ENCODE data around the gene CLEC4E. TPM values are rescaled to one million over a fixed set of nuclear protein-coding genes. Genes with fewer than 3 reads are reported as not detected.

CLEC4E gene
- total and polyA plus RNA-seq, 2 of the 4 experiments (the other 2 are of a cell fraction) = not detected

GRCh38 chr12:8508223-8508622 is 32.5 kb downstream of the CLEC4E start:
- Histone ChIP-seq H3K4me2 (ENCODE audit: low read depth, low read length) (no peak overlapping the region), H3K23ac (ENCODE audit: low read depth, low read length) (no peak overlapping the region), H2BK120ac (ENCODE audit: low read depth, low read length) (no peak overlapping the region), H3K36me3 (ENCODE audit: control insufficient read depth, insufficient read depth, low read length) (no peaks in the 10 kb centered on the region), H3K27ac (ENCODE audit: insufficient read depth, low read length) (no peak overlapping the region), H4K20me1 (ENCODE audit: insufficient read depth, low read length) (no peaks in the 10 kb centered on the region), H3K27me3 (ENCODE audit: control insufficient read depth, insufficient read depth, low read length) (no peaks in the 10 kb centered on the region), H3K79me1 (ENCODE audit: low read depth in 1 of 2, low read length in 2 of 2) (no peaks in the 10 kb centered on the region), H3K18ac (ENCODE audit: low read depth, low read length) (no peak overlapping the region), H3K4ac (ENCODE audit: low read depth, low read length) (no peak overlapping the region), H3K14ac (replicated peaks; ENCODE audit: low read depth, low read length) (no peak overlapping the region), H4K5ac (ENCODE audit: low read depth, low read length) (no peak overlapping the region), H2AK9ac (replicated peaks; ENCODE audit: low read depth, low read length, poor library complexity) (no peak overlapping the region), H3K4me1 (ENCODE audit: control insufficient read depth, insufficient read depth, low read length) (no peaks in the 10 kb centered on the region), H2AFZ (replicated peaks; ENCODE audit: low read length, poor library complexity) (no peak overlapping the region), H3K4me3 (ENCODE audit: insufficient read depth, low read depth, low read length) (no peak overlapping the region), H2BK5ac (ENCODE audit: low read depth, low read length, poor library complexity, severe bottlenecking) (no peak overlapping the region), H3K9me1 (ENCODE audit: insufficient read depth, low read length) (no peaks in the 10 kb centered on the region), H3K9me3 (ENCODE audit: control insufficient read depth, insufficient read depth, low read length) (no peaks in the 10 kb centered on the region), H3K9ac (ENCODE audit: low read depth, low read length) (no peak overlapping the region), H4K91ac (ENCODE audit: insufficient read depth, low read depth, low read length) (no peak overlapping the region), H2BK20ac (ENCODE audit: low read depth, low read length) (no peak overlapping the region), H4K8ac (ENCODE audit: low read depth in 2 of 2, low read length in 2 of 2) (no peak overlapping the region), H2BK15ac (ENCODE audit: low read depth, low read length) (no peak overlapping the region), H3K56ac (ENCODE audit: extremely low read depth, insufficient read depth, low read length) (no peak overlapping the region), H2AK5ac (ENCODE audit: low read depth, low read length) (no peak overlapping the region)
- 60% methylated on average over 2 of the region's 3 CpGs; no CpG with 5 or more reads in 1 of the 2 experiments for WGBS, 2 experiments (ENCODE audit: extremely low coverage in 2 of 2, insufficient read length in 1 of 2)
- DNase-seq = no peak
- intact Hi-C loops (cut with micrococcal nuclease) = no loop called here
- no peak for TF ChIP-seq MAFK (IDR thresholded peaks at IDR 0.05; ENCODE audit: low read depth, low read length)
- no peak for TF ChIP-seq RFX5 (IDR thresholded peaks at IDR 0.05; ENCODE audit: low read depth, low read length)
- TF ChIP-seq CHD1 (IDR thresholded peaks at IDR 0.05; ENCODE audit: low read depth, low read length) = no peak
- no peak for TF ChIP-seq POLR2A (IDR thresholded peaks at IDR 0.05; ENCODE audit: low read depth, low read length)
- no peak for TF ChIP-seq RAD21 (IDR thresholded peaks at IDR 0.05; ENCODE audit: low read length)
- no peak for TF ChIP-seq FOS (IDR thresholded peaks at IDR 0.05; ENCODE audit: low read depth, low read length)
- no peak for TF ChIP-seq MAZ (IDR thresholded peaks at IDR 0.05; ENCODE audit: borderline replicate concordance, low read depth, low read length)
- no peak for TF ChIP-seq SMC3 (IDR thresholded peaks at IDR 0.05; ENCODE audit: low read depth, low read length)
- TF ChIP-seq ELK1 (IDR thresholded peaks at IDR 0.05; ENCODE audit: borderline replicate concordance, low read depth, low read length) = no peak
- TF ChIP-seq, protein P1, sequence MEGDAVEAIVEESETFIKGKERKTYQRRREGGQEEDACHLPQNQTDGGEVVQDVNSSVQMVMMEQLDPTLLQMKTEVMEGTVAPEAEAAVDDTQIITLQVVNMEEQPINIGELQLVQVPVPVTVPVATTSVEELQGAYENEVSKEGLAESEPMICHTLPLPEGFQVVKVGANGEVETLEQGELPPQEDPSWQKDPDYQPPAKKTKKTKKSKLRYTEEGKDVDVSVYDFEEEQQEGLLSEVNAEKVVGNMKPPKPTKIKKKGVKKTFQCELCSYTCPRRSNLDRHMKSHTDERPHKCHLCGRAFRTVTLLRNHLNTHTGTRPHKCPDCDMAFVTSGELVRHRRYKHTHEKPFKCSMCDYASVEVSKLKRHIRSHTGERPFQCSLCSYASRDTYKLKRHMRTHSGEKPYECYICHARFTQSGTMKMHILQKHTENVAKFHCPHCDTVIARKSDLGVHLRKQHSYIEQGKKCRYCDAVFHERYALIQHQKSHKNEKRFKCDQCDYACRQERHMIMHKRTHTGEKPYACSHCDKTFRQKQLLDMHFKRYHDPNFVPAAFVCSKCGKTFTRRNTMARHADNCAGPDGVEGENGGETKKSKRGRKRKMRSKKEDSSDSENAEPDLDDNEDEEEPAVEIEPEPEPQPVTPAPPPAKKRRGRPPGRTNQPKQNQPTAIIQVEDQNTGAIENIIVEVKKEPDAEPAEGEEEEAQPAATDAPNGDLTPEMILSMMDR (conservative IDR thresholded peaks at IDR 0.05; ENCODE audit: low read depth, low read length) = no peak
- TF ChIP-seq, protein P2, sequence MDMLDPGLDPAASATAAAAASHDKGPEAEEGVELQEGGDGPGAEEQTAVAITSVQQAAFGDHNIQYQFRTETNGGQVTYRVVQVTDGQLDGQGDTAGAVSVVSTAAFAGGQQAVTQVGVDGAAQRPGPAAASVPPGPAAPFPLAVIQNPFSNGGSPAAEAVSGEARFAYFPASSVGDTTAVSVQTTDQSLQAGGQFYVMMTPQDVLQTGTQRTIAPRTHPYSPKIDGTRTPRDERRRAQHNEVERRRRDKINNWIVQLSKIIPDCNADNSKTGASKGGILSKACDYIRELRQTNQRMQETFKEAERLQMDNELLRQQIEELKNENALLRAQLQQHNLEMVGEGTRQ (IDR thresholded peaks at IDR 0.05; ENCODE audit: low read depth, low read length) = no peak
- TF ChIP-seq MXI1 (IDR thresholded peaks at IDR 0.05; ENCODE audit: borderline replicate concordance, low read depth, low read length) = no peak
- no peak for TF ChIP-seq NFE2L2 (IDR thresholded peaks at IDR 0.05; ENCODE audit: low read depth, low read length)
- no peak for TF ChIP-seq RCOR1 (IDR thresholded peaks at IDR 0.05; ENCODE audit: insufficient replicate concordance, low read length)
- dilution Hi-C loops (cut with HindIII; ENCODE audit: low sequenced_read_pairs, unreplicated experiment) = no loop called here
- CTCF ChIA-PET = no interaction called here
- no TSS peak for BruUV-seq (replicated peaks)
- POLR2A ChIA-PET (ENCODE audit: unreplicated experiment) = no interaction called here
- no peak for ATAC-seq (ENCODE audit: low read depth)
- in situ Hi-C loops (cut with MboI; ENCODE audit: low sequenced_read_pairs) = no loop called here

All from IMR-90 (cell line).